ENCODE measurements around the gene GAA.

GRCh38 chr17:80146121-80147034 is 45.0 kb downstream of the GAA start:
- TF ChIP-seq POLR2AphosphoS5 (IDR thresholded peaks at IDR 0.05) = no peak
- no peak for TF ChIP-seq CTCF (IDR thresholded peaks at IDR 0.05 in 8 of 11, conservative IDR thresholded peaks at IDR 0.05 in 3 of 11)
- TF ChIP-seq POLR2A (IDR thresholded peaks at IDR 0.05) = no peak

Measured in spleen (tissue), 7 donors.